Putamen (tissue), 1 donor: ENCODE results near the gene RNF126.
A peak's percentile ranks its signal among the peaks of the same experiment; 100 is the strongest.
"Not testable (repeated sequence)": the region's sequence is repeated elsewhere in the genome, so short reads cannot be mapped to it uniquely, and the experiment has no call there.

Experiments
- DNase-seq: peaks from one replicate; pipeline ENCODE4 v3.0.0-alpha.2; 2016; ENCODE audit warnings: low spot score

The RNF126 gene

GRCh38 chr19:611481-611868, 51.5 kb downstream of the RNF126 start:
- no peak for DNase-seq

GRCh38 chr19:610801-611480, 52.1 kb downstream of the RNF126 start:
- DNase-seq, result no peak

DNA sequence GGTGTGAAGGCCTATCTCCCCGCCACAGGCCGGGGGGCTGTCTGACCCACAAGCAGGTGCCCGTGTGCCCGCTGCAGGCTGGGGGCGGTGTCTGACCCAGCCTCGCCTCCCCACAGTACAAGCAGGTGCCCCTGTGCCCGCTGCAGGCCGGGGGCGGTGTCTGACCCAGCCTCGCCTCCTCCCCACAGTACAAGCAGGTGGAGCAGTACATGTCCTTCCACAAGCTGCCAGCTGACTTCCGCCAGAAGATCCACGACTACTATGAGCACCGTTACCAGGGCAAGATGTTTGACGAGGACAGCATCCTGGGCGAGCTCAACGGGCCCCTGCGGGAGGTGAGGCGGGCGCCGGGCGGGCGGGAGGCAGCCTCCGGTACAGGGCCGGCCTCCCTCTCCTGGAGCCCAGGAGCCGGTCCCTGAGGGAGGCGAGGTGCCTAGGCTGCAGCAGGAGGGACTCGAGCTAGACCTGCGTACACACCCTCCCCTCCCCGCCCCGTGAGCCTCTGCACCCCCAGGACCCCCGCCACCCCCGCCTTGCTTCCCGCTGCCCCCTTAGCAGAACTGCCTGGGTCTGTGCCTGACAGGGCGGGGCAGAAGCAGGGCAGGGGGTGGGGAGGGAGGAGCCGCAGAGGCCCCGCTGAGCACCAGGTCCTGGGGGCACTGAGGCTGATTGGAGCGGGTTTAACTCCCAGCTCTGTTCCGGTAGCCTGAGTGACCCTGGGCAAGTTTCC, 52.8 kb downstream of the RNF126 start:
- no peak for DNase-seq

- DNase-seq, result peak; percentile 91
Measured at GRCh38 chr19:609004-609346, 54.0 kb downstream of the RNF126 start.

DNA sequence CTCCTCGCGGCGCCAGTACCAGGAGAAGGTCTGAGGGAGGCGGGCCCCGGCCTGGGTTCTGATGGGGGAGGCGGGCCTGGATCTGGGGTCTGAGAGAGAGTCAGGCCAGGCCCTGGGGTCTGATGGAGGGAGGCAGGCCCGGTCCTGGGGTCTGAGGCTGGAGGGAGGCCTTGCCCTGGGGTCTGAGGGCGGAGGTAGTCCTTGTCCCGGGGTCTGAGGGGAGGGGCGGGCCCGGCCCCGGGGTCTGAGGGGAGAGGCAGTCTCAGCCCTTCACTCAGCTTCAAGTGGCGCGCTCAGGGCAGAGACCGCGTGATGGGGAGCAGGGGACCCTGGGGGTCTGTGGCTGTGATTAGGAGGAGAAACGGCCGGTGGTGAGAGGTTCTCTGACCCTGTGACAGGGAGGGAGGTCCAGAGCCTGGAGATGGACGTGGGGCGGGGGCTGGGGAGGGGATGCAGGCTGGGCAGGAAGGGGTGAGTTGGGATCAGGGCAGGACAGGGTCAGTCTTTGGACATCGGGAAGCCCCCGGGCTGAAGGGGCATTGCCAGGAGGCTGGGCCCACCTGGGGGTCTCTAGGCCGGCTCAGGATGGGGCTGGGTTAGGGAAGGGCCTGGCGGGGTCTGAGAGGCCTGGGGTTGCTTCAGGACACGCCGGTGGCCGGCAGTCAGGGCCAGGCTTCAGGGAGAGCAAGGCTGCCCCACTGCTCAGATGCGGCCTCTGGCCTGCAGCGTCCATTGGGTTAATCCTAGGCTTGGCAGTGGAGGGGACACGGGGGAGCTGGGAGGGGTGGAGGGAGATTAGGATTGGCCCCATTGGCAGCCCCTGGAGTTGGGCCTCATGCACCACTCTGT, 54.6 kb downstream of the RNF126 start:
- DNase-seq, result no peak

- peak; percentile 64 for DNase-seq
Measured at GRCh38 chr19:607301-608154, 55.5 kb downstream of the RNF126 start.

- DNase-seq, result not testable (repeated sequence)
Measured at GRCh38 chr19:605061-605971, 57.7 kb downstream of the RNF126 start.

- no peak for DNase-seq
Measured at GRCh38 chr19:604355-604754, 58.7 kb downstream of the RNF126 start.

DNA sequence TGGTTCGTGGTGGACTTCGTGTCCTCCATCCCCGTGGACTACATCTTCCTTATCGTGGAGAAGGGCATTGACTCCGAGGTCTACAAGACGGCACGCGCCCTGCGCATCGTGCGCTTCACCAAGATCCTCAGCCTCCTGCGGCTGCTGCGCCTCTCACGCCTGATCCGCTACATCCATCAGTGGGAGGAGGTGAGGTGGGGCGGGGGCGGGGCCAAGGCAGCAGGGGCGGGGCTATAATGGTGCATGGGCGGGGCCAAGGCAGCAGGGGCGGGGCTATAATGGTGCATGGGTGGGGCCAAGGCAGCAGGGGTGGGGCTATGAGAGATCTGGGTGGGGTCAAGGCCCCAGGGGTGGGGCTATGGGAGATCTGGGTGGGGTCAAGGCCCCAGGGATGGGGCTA, 59.2 kb downstream of the RNF126 start:
- not testable (repeated sequence) for DNase-seq

DNA sequence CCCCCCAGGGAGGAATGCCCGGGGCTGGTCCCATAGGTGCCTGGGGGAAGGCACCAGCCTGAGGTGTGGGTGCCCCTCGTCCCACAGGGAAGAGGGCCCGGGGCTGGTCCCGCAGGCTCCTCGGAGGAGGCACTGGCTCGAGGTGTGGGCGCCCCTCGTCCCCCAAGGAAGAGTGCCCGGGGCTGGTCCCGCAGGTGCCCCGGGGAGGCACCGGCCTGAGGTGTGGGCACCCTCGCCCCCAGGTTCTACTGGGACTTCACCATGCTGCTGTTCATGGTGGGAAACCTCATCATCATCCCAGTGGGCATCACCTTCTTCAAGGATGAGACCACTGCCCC, 59.7 kb downstream of the RNF126 start:
- not testable (repeated sequence) for DNase-seq

DNA sequence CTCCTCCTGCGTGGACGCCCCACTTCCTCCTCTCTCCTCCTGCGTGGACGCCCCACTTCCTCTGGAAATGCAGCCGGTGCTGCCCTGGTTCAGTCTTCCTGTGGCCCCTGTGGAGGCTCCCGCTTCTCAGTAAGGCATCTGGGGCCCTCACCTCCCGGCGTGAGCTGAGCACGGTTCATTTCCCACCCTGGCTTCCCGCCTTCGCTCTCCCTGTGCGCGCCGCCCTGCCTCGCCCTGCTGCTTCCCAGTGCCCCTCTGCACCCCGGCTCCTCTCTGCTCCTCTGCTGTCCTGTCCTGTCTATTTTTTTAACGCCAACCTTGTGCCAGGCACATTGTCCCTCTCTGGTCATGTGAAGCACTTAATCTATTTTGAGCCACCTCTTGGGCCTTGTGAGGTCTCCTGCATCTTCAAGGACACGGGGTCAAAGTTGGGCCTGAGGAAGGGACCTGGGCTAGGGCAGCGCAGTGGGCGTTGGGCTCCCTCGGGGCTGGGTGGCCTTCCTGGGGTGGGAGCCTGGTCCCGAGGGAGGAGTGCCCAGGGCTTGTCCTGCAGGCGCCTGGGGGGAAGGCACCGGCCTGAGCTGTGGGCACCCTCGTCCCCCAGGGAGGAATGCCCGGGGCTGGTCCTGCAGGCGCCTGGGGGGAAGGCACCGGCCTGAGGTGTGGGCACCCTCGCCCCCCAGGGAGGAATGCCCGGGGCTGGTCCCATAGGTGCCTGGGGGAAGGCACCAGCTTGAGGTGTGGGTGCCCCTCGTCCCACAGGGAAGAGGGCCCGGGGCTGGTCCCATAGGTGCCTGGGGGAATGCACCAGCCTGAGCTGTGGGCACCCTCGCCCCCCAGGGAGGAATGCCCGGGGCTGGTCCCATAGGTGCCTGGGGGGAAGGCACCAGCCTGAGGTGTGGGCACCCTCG, 60.4 kb downstream of the RNF126 start:
- no peak for DNase-seq

GRCh38 chr19:601790-602189, 61.2 kb downstream of the RNF126 start:
- no peak for DNase-seq

GRCh38 chr19:601310-601709, 61.7 kb downstream of the RNF126 start:
- DNase-seq, result no peak
